Psoas muscle (tissue), 8 donors: ENCODE results near the gene HSPG2. TPM values are rescaled to one million over a fixed set of nuclear protein-coding genes. Genes with fewer than 3 reads are reported as not detected.
A peak's percentile ranks its signal among the peaks of the same experiment; 100 is the strongest.

ENCODE experiments used
- ATAC-seq, 4 donors: fragments of 200-7000 bp; cut with Tn5 transposase; one replicate each; pipeline ENCODE4 v1.9.1; 2020; ENCODE audit warnings: moderate library complexity in 3 of 4, mild to moderate bottlenecking in 2 of 4
- DNase-seq, 2 donors: peaks; one replicate each; pipeline ENCODE4 v3.0.0-alpha.2; 2020
- H3K27ac ChIP-seq: fragments of 200-600 bp; one replicate; pipeline ENCODE4 v1.8.0; 2022
- H3K27me3 ChIP-seq, 3 donors: fragments of 200-600 bp in 1 of 3; one replicate each; pipeline versions ENCODE4 v1.6.1 to v1.8.0; 2013 to 2022; ENCODE audit warnings: low read length in 2 of 3, mild to moderate bottlenecking in 2 of 3, moderate library complexity in 1 of 3; ENCODE audit not compliant: insufficient read depth in 3 of 3
- H3K36me3 ChIP-seq, 2 donors: fragments of 200-600 bp in 1 of 2; one replicate each; pipeline versions ENCODE4 v1.6.1 to v1.8.0; 2013 to 2022; ENCODE audit warnings: low read depth in 1 of 2, mild to moderate bottlenecking in 1 of 2, moderate library complexity in 1 of 2; ENCODE audit not compliant: insufficient read depth in 1 of 2
- H3K4me1 ChIP-seq: fragments of 200-600 bp; one replicate; pipeline ENCODE4 v1.8.0; 2022
- H3K4me3 ChIP-seq: fragments of 200-600 bp; one replicate; pipeline ENCODE4 v1.8.0; 2022; ENCODE audit warnings: mild to moderate bottlenecking
- H3K9me3 ChIP-seq: fragments of 200-600 bp; one replicate; pipeline ENCODE4 v1.8.0; 2022
- CTCF ChIP-seq: fragments of 200-600 bp; IDR thresholded peaks from one replicate; pipeline ENCODE4 v1.8.0; 2022; ENCODE audit warnings: antibody characterized with exemption
- WGBS, 3 donors: extraction: QIAGEN DNeasy Blood & Tissue Kit; methylation state at CpG; one replicate each; pipeline versions ENCODE4 v1.1.6 to v1.1.7; 2013; 5-methylcytosine and 5-hydroxymethylcytosine counted together
- intact Hi-C, 2 donors: fragments of 100-400 bp; cut with DNase I; formaldehyde crosslinking; loops; one replicate each; pipeline versions ENCODE4 v1.11.0 to v1.14.2; 2022
- polyA plus RNA-seq, 3 donors: library from polyadenylated mRNA; stranded (reverse); fragments of 200-250 nt; gene quantifications; one replicate each; pipeline ENCODE4 v1.2.3, GENCODE V29; 2013
- total RNA-seq, 4 donors: library from RNA; stranded (reverse); fragmentation: NEBNext Ultra II Directional in 2 of 4; extraction: Animal tissue kit (Norgen Biotek cat#: 25700) in 2 of 4; gene quantifications; one replicate each; pipeline versions ENCODE4 v1.2.1 to v1.2.4, GENCODE V29; 2021 to 2023
- donor health status: healthy with polysubstance abuse.
- donor health status: DM: no; HTN: no; CAD: no; lungs with moderate emphysema.
- donor health status: Bipolar disorder and iron deficiency.
- donor health status: healthy.
- donor health status: DM: yes; HTN: yes; CAD: no.
- donor health status: DM: no; HTN: no; CAD: no.
- donor health status: DM: no; HTN: no; CAD: no.
- donor health status: DM: yes; HTN: yes; CAD: no.

The HSPG2 gene
- total and polyA plus RNA-seq, 7 donors: 24.5 to 168 (median 102) TPM

GRCh38 chr1:21941370-21941769 is 4.3 kb upstream of the HSPG2 start:
- WGBS, 3 donors: 72 to 90% (median 85%) methylated on average over 5 of the region's 5 CpGs
- ATAC-seq: no peak
- no peak for DNase-seq
- Histone ChIP-seq H3K4me1 (peaks cover 27% of the 10 kb centered on the region), H3K27me3 (no peaks in the 10 kb centered on the region), H3K27ac (no peak overlapping the region), H3K9me3 (no peaks in the 10 kb centered on the region), H3K4me3 (no peak overlapping the region), H3K36me3 (no peaks in the 10 kb centered on the region)
- intact Hi-C loops: no loop called here
- TF ChIP-seq CTCF: no peak

GRCh38 chr1:21940492-21940891 is 3.4 kb upstream of the HSPG2 start:
- H3K36me3 ChIP-seq: no peaks in the 10 kb centered on the region
- H3K9me3 ChIP-seq: no peaks in the 10 kb centered on the region
- DNase-seq (no peak), ATAC-seq (no peak)
- intact Hi-C loops: no loop called here
- no peak overlapping the region for H3K4me3 ChIP-seq
- no peaks in the 10 kb centered on the region for H3K27me3 ChIP-seq
- TF ChIP-seq CTCF: no peak
- peak overlapping the region; percentile 69 for H3K27ac ChIP-seq
- 100% methylated on average over 2 of the region's 2 CpGs for WGBS, 3 donors
- H3K4me1 ChIP-seq: peaks cover 30% of the 10 kb centered on the region

GRCh38 chr1:21939650-21940374 is 2.7 kb upstream of the HSPG2 start:
- TF ChIP-seq CTCF: peak; percentile 44
- WGBS, 3 donors: 24 to 32% (median 27%) methylated on average over 9 of the region's 9 CpGs
- H3K27ac ChIP-seq: peak overlapping the region; percentile 69
- ATAC-seq (peak; percentile 42 to 68 (median 63)), DNase-seq (peak; percentile 92 to 94)
- H3K4me1 ChIP-seq: peaks cover 30% of the 10 kb centered on the region
- H3K4me3 ChIP-seq: no peak overlapping the region
- H3K36me3 ChIP-seq: no peaks in the 10 kb centered on the region
- H3K27me3 ChIP-seq: no peaks in the 10 kb centered on the region
- intact Hi-C loops: loop anchor here in 1 of 2 donors (5.0 kb wide), 1 partner anchor 38 kb away; no protein-coding TSS in a partner anchor
- H3K9me3 ChIP-seq: no peaks in the 10 kb centered on the region

GRCh38 chr1:21938732-21939538 is 1.8 kb upstream of the HSPG2 start:
- Histone ChIP-seq H3K27ac (peak overlapping the region; percentile 69), H3K27me3 (no peaks in the 10 kb centered on the region), H3K36me3 (no peaks in the 10 kb centered on the region), H3K9me3 (no peaks in the 10 kb centered on the region), H3K4me3 (peak overlapping the region; percentile 11), H3K4me1 (peaks cover 36% of the 10 kb centered on the region)
- no peak for ATAC-seq
- DNase-seq: no peak
- no peak for TF ChIP-seq CTCF
- intact Hi-C loops: loop anchor here in 1 of 2 donors (5.0 kb wide), 1 partner anchor 37 kb away; no protein-coding TSS in a partner anchor
- WGBS, 3 donors: 53 to 69% (median 58%) methylated on average over 11 of the region's 11 CpGs
